KOPT-K1 (cell line): ENCODE data around the gene KRT3.

Experiments
- H3K27ac ChIP-seq: fragments of 200-600 bp; sonication (generic); 2 replicates; pipeline ENCODE4 v1.5.1; 2016; ENCODE audit warnings: antibody characterized with exemption, mild to moderate bottlenecking, low read depth, low read length; ENCODE audit not compliant: poor library complexity, severe bottlenecking
- H3K36me3 ChIP-seq: fragments of 200-600 bp; sonication (generic); 2 replicates; pipeline ENCODE4 v1.5.1; 2017; ENCODE audit warnings: antibody characterized with exemption, mild to moderate bottlenecking, low read length, moderate library complexity; ENCODE audit not compliant: insufficient read depth
- H3K9me3 ChIP-seq: fragments of 200-600 bp; sonication (generic); 2 replicates; pipeline ENCODE4 v1.5.1; 2017; ENCODE audit warnings: antibody characterized with exemption, low read length, mild to moderate bottlenecking; ENCODE audit not compliant: insufficient read depth, poor library complexity, severe bottlenecking

KRT3 gene

DNA sequence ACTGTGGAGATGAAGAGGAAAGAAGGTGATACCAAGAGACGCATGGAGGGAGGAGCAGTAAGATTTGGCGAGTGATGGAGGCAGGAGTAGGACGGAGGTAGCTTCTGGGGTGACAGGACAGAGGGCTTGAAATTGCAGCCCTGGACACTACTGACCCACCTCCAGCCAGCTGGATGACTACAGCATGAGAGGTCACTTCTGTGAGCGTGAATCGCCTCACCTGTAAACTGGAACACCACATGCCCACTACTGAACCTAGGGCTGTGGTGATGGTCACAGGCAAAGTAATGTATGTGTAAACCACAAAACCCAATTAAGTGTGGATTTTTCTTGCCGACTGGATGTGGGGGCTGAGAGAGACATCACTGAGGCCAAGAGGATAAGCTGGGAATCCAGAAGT lies 24.6 kb upstream of the KRT3 start:
- H3K9me3 ChIP-seq, result no peaks in the 10 kb centered on the region
- no peaks in the 10 kb centered on the region for H3K36me3 ChIP-seq
- H3K27ac ChIP-seq, result no peak overlapping the region

DNA sequence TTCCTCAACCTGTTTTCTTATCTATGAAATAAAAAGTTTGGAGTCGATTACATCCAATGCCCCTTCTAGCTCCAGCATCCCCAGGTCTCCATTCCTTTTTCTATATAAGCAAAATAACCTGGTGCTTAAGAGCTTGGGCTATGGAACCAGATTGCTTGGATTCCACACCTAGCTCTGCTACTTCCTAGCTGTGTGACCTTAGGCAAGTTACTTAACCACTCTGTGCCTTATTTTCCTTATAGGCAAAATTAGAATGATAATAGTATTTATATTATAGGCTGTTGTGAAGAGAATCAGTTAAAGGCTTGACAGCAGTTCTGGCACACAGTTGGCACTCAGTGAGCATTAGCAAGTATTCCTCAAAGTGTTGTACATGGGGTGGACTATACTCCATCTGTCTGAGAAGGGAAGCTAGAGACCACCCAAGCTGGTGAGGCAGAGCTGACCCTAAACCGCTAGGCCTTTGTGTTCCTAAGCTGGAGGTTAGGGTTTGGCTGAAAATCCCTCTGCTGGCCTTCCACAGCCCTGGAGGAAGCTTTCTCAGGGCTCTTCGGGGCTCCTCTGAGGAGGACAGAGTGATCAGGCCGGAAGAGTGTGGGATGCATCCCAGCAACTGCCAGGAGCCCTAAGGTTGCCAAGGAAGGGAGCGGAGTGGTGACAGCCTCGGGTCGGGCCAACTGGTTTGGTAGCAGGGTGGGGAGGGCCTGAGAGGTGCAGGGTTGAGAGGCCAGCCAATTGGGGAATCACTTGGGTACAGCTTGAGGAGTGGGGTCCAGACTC lies 24.0 kb upstream of the KRT3 start:
- Histone ChIP-seq H3K27ac (no peak overlapping the region), H3K36me3 (no peaks in the 10 kb centered on the region), H3K9me3 (no peaks in the 10 kb centered on the region)

DNA sequence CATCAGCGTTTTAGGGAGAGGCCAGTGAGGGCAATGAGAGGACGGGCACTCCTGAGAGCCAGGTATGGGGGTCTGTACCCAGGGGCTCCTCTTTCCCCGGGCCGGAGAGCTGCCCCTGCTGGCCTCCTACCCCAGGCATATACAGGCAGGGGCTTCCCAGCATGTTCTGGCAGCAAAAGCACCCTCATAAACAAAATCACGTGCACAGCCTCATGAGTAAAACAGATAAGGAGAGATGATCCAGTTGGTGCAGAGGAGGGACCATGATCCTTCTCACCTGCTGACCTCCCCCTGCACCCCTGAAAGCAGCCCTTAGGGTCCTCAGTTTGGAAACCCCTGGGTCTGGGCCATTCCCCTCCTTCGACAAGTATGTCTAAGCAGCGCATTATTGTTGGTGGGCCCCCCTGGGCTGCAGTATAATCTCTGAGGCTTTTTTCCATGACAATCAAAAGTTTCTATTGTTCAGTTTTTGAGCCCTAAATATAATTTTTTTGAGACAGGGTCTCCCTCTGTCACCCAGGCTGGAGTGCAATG lies 23.0 kb upstream of the KRT3 start:
- Histone ChIP-seq H3K36me3 (no peaks in the 10 kb centered on the region), H3K27ac (no peak overlapping the region), H3K9me3 (no peaks in the 10 kb centered on the region)

DNA sequence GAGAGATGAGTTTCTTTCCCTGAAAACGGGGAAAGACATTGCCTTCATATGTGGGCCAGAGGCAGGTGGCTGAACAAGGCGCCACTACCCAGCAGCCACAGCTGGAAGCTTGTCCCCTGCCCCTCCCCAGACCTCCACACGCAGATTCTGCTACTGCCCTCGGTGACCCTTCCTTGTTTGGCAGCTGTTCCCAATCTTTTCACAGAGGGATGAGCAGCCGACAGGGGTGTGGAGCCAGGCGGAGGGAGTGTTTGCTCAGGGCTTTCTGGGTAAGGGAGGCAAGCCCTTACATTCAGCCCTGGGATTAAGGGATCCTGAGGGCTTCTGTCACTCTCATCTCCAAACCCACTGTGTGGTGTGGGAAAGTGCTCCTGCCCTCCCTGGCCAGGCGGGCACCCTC lies 22.5 kb upstream of the KRT3 start:
- Histone ChIP-seq H3K9me3 (no peaks in the 10 kb centered on the region), H3K27ac (no peak overlapping the region)

DNA sequence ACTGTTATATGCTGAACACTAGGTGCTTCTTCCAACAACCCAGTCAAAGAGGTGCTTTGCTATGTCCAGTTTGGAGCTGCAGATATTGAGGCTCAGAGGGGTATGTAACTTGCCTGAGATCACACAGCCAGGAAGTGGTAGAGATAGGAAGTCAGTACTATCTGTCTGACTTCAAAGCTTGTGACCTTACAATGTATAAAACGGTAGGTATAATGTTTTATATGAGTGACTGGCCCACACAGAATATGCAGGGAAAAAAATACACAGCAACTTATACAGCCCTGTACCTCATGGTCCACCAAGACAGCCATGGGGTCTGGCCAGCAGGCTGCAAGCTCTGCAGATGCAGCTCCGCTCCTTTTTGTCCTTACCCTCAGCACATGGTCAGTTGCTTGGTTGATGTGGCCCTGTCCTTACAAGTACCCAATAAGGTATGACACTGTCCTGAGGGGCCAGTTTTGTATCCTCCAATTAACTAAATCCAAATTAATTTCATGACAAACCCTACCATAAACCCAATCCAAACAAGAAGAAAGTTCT lies 21.9 kb upstream of the KRT3 start:
- Histone ChIP-seq H3K36me3 (no peaks in the 10 kb centered on the region), H3K27ac (no peak overlapping the region), H3K9me3 (no peaks in the 10 kb centered on the region)

More for the DNA sequence above, 22.5 kb upstream of the KRT3 start:
- no peaks in the 10 kb centered on the region for H3K36me3 ChIP-seq

DNA sequence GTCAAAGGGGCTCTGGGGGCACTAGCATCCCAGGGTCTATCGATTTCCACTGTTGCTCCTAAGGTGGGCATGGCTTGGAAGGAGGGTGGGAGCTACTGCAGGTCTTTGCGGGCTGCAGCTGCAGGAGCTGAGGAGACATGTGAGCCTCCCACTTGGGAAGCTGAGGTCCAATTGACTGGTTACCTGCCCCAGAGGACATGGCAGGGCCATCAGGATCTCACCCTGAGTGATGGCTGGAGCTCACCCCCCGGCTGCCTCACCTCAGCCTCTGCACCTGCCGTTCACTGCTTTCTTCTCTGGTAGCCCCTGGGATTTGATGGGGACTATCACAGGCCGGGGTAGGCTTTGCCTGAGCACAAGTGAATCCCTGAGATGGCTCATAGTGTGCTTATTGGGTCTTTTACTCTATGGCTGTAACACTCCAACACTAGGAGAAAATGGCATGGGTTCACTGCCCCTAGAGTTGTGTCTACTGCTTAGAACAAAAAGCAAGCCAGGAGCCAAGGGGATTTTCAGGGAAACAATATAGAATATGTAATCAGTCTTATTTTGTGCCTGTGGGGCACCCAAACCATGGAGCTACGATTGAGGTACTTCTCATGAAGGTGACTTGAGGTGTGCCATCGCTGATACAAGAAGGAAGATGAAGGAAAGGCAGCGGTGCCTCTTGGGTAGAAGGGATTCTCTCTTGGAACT lies 21.2 kb upstream of the KRT3 start:
- Histone ChIP-seq H3K9me3 (no peaks in the 10 kb centered on the region), H3K36me3 (no peaks in the 10 kb centered on the region), H3K27ac (no peak overlapping the region)

DNA sequence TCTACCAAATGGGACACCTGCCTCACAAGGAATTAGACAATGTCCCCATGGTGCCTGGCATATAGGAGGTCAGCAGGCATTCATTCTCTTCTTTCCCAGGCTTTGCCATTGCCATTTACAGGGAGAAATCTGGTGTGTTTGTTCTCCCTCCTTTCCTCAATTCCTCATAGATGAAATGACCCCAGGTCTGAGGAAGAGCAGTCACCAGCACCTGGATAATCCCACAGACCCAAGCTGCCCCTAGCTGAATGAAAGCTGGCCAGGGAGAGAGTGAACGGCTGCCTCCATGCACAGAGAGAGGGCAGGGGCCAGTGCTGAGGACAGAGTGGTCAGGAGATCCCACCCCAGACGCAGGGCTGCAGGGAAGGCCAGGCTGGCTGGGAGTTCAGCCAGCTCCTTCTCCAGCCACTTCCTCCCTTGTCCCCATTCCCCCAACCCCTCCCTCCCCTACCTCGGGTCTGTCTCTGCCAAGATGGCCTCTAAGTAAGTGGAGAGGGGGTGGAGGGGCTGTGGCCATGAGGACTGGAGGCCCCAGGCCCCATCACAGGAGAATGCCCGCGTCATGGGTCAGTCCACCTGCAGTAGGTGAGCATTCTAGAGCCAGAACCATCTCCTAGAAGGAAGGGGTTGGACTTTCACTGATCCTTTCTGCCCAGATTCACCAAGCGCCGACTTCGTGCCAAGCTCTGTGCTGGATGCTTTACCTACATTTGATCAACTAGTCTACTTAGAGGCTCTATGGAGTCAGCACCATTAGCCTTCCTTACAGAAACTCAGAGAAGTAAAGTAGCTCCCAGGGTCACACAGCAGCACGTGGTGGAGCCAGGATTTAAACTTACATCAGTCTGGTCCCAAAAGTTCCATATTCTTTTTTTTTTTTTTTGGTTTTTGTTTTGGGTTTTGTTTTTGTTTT lies 20.0 kb upstream of the KRT3 start:
- Histone ChIP-seq H3K36me3 (no peaks in the 10 kb centered on the region), H3K9me3 (no peaks in the 10 kb centered on the region), H3K27ac (no peak overlapping the region)

DNA sequence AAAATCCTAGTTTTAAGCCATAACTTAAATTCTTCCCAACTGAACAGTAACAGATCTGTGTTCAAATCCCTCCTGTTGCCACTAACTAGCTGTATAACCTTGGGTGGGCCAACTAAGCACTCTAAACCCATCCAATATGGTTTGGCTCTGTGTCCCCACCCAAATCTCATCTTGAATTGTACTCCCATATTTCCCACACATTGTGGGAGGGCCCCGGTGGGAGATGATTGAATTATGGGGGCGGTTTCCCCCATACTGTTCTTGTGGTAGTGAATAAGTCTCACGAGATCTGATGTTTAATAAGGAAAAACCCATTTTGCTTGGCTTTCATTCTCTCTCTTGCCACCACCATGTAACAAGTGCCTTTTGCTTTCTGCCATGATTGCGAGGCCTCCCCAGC lies 19.2 kb upstream of the KRT3 start:
- H3K9me3 ChIP-seq, result no peaks in the 10 kb centered on the region
- no peak overlapping the region for H3K27ac ChIP-seq
- no peaks in the 10 kb centered on the region for H3K36me3 ChIP-seq

DNA sequence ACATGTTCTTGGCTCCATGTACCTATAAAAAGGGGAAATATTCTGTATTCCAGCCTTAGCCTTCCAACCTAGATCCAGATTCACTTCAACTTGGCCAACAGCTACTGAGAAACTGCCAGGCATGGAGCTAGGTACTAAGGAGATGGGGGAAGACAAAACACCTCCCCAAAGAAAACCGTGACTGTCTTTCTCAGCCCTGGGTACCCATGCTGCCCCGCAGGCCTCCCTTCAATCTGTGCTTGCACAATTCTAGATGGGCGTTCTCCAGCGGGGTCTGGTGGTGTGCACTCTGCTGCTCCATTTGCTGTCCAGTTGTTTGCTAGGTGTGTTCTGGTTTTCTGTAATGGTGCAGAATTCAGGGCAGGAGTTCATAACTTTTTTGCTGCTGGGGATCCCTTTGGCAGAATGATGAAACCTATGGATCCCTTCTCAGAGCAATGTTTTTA lies 18.8 kb upstream of the KRT3 start:
- Histone ChIP-seq H3K9me3 (no peaks in the 10 kb centered on the region), H3K27ac (no peak overlapping the region), H3K36me3 (no peaks in the 10 kb centered on the region)

DNA sequence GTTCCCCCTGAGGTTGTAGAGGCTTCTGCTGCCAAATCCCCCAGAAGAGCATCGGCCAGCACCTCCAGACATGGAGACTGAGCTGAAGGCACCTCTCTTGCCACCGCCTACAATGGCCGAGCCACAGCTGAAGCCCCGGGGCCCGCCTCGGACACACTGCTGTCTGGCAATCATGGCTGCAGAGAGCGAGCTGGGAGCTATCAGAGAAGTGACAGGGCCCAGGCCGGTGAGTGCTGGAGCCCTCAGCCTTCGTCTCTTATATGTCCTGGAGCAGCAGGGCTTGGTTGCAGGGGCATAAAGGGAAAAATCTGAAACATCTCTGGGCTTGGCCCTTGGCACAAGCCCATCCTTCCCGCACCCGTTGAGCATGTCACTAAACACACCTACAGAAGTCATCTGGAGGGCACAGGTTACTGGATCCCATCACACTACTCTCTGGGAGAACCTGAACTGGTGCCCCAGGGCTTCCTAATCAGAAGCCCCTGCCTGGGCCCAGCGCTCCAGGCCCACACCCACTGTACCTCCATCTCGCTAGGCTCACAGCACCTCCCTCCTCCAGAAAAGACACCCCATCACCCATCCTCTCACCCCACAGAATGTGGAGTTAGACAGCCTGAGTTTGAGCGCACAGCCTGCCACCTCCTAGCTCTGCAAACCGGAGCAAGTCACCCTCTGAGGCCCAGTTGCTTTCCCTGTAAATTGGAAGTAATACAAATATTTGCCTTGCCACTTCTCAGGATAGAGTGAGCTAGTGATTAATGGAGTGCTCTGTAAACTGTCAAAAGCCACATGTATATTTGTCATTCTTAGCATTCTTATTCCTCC lies 18.2 kb upstream of the KRT3 start, which contains the start of gene KRT4:
KRT4 (minus strand) TSS at position 232 of the 825 bp plus-strand sequence; CDS start at position 174, 58 bp downstream.
- Histone ChIP-seq H3K27ac (no peak within 1 kb of the TSS), H3K9me3 (no peaks in the 10 kb centered on the region), H3K36me3 (no peaks in the 10 kb centered on the region)

DNA sequence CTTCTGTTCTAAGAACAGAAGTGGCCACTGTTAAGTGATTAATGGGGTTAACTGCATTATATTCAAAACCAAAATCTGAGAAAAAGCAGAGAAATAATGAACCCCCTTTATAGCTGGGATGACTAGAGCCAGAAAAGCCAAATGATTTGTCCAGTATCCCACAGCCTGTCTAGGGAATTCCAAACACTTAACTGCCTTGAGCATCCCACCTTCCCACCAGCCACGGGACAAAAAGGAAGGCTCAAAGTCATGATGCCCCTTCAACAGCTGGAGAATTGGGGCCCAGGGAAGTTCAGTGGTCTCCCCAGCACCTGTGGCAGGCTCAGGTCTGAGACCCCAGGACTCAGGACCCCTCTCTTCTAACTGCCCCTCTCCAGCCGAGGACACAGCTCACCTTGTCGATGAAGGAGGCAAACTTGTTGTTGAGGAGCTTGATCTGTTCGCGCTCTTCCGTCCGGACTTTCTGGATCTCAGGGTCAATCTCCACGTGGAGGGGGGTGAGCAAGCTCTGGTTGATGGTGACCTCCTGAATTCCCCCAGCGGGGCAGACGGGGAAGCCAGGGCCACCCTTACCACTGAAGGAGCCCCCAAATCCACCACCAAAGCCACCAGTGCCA lies 17.4 kb upstream of the KRT3 start:
- H3K9me3 ChIP-seq, result no peaks in the 10 kb centered on the region
- no peak overlapping the region for H3K27ac ChIP-seq
- no peaks in the 10 kb centered on the region for H3K36me3 ChIP-seq

DNA sequence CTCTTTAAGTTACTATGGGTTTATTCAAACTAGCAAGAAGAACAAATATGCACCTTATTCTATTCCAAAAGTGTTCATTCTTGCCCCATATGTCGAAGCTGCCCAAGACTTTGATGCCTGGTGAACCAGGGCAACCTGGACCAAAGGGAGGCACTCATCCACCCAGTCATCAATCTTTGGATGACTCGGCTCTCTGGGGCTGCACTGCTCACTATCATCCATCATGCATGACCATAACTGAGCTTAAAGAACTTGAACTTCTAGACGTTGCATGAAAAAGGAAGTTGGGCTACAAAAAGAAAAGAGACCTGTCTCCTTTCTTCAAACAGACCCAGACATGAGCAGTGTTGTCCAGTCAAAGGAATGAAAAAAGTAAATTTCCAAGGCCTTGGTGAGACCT lies 16.8 kb upstream of the KRT3 start:
- H3K9me3 ChIP-seq, result no peaks in the 10 kb centered on the region
- H3K36me3 ChIP-seq, result no peaks in the 10 kb centered on the region
- no peak overlapping the region for H3K27ac ChIP-seq

DNA sequence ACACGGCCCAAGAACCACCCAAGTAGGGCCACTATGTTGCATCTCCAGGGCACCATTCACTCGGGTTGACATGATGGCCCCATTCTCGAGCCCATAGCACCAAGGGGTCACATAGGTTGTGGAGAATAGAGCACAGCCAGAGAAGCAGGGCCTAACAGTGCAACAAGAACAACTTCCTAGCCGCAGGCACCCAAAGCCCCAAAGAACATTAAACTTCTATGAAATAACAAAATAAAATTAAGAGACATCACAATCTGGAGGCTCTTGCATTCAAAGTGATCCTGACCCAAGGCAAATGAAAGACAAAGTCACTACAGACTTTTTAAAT lies 16.1 kb upstream of the KRT3 start:
- H3K27ac ChIP-seq, result no peak overlapping the region
- H3K36me3 ChIP-seq, result no peaks in the 10 kb centered on the region
- H3K9me3 ChIP-seq, result no peaks in the 10 kb centered on the region
